Mammary microvascular endothelial cell (primary cell): Measurements from ENCODE around the gene SERAC1. TPM values are rescaled to one million over a fixed set of nuclear protein-coding genes. Genes with fewer than 3 reads are reported as not detected.

Experiments
- total RNA-seq: library from RNA; depleted of rRNA; stranded (reverse); fragments of >200 nt; gene quantifications from 2 replicates; pipeline ENCODE4 v1.2.3, GENCODE V29; 2015

SERAC1 gene
- total RNA-seq = 3.4 and 3.6 TPM in 2 replicates

DNA sequence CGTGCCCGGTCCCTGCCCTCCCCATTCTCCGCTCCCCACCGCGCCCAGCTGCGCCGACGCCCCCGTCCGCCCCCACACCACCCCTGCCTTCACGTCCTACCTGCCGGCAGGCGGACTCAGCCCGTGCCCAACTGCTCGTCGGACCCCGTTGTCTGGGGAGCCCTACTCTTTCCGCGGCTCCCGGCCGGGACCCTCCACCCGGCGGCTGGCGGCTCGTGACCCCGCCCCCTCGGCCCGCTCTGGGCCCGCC is at the start of gene SERAC1:
Gene SERAC1, minus strand, starts transcription at position 223 of the 250 bp plus-strand sequence. CDS start 9,899 bp downstream, outside the sequence.

Other genes with a start within 250 kb of the SERAC1 start
- gene SYNJ2, start 186.4 kb downstream of the SERAC1 start, total RNA-seq = 55.4 and 55.9 TPM in 2 replicates
- gene GTF2H5, start 88 bp upstream of the SERAC1 start, total RNA-seq = 9.3 and 9.9 TPM in 2 replicates
- 15.4 and 30.6 TPM in 2 replicates for gene TULP4, start 144.2 kb upstream of the SERAC1 start, total RNA-seq